ENCODE data around the gene PKN1.

The PKN1 gene

DNA sequence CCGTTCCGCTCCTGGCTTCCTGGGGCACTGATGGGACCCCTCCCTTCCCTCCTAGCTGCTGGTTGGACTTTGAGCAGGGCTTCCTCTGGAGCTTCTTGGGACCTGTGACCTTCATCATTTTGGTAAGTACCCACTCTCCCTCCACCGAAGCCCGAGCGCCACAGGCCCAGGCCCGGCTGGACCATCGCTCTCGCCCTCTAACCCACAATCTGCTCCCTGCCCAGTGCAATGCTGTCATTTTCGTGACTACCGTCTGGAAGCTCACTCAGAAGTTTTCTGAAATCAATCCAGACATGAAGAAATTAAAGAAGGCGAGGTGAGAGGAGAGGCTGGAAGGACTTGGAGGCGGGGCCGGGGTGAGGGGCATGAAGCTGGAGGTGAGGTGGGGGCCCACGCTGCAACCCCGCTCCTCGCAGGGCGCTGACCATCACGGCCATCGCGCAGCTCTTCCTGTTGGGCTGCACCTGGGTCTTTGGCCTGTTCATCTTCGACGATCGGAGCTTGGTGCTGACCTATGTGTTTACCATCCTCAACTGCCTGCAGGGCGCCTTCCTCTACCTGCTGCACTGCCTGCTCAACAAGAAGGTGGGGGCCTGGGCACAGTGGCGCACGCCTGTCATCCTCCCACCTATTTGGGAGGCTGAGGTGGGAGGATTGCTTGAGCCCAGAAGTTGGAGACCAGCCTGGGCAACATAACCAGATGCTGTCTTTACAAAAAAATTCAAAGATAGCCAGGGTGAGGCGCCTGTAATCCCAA is 26.3 kb upstream of the PKN1 start:
- H3K27me3 ChIP-seq (replicated peaks; ENCODE audit: control insufficient read depth, insufficient read depth, low read length, poor library complexity, severe bottlenecking), result no peaks in the 10 kb centered on the region
- no peak overlapping the region for H3K4me3 ChIP-seq (ENCODE audit: insufficient read depth, low read depth, low read length, poor library complexity, severe bottlenecking)
- peak overlapping the region; percentile 44 for H3K27ac ChIP-seq (ENCODE audit: insufficient read depth, low read length, poor library complexity, severe bottlenecking)
- H3K9me3 ChIP-seq (ENCODE audit: control insufficient read depth, low read length), result no peaks in the 10 kb centered on the region
- H3K4me1 ChIP-seq (ENCODE audit: control insufficient read depth, insufficient read depth, low read length, poor library complexity, severe bottlenecking), result peaks cover 19% of the 10 kb centered on the region
- H3K36me3 ChIP-seq (ENCODE audit: control insufficient read depth, insufficient read depth, low read length), result peaks cover 88% of the 10 kb centered on the region
- no peak for DNase-seq

DNA sequence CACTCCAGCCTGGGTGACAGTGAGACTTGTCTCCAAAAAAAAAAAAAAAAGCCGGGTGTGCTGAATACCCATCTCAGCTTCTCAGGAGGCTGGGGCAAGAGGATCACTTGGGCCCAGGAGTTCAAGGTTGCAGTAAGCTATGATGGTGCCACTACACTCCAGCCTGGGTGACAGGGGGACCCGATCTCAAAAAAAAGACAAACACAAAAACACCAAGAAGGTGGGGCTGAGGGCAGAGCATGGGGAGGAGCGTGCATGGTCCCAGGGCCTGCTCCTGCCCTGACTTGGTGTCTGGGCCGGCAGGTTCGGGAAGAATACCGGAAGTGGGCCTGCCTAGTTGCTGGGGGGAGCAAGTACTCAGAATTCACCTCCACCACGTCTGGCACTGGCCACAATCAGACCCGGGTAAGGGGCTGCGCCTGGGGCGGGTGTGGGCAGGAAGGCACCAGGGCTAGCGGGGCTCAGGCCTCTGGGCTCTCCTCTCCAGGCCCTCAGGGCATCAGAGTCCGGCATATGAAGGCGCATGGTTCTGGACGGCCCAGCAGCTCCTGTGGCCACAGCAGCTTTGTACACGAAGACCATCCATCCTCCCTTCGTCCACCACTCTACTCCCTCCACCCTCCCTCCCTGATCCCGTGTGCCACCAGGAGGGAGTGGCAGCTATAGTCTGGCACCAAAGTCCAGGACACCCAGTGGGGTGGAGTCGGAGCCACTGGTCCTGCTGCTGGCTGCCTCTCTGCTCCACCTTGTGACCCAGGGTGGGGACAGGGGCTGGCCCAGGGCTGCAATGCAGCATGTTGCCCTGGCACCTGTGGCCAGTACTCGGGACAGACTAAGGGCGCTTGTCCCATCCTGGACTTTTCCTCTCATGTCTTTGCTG is 25.3 kb upstream of the PKN1 start:
- H3K27me3 ChIP-seq (replicated peaks; ENCODE audit: control insufficient read depth, insufficient read depth, low read length, poor library complexity, severe bottlenecking), result no peaks in the 10 kb centered on the region
- no peak overlapping the region for H3K27ac ChIP-seq (ENCODE audit: insufficient read depth, low read length, poor library complexity, severe bottlenecking)
- no peak for DNase-seq
- peaks cover 91% of the 10 kb centered on the region for H3K36me3 ChIP-seq (ENCODE audit: control insufficient read depth, insufficient read depth, low read length)
- H3K9me3 ChIP-seq (ENCODE audit: control insufficient read depth, low read length), result no peaks in the 10 kb centered on the region
- no peak overlapping the region for H3K4me3 ChIP-seq (ENCODE audit: insufficient read depth, low read depth, low read length, poor library complexity, severe bottlenecking)
- H3K4me1 ChIP-seq (ENCODE audit: control insufficient read depth, insufficient read depth, low read length, poor library complexity, severe bottlenecking), result peaks cover 26% of the 10 kb centered on the region

DNA sequence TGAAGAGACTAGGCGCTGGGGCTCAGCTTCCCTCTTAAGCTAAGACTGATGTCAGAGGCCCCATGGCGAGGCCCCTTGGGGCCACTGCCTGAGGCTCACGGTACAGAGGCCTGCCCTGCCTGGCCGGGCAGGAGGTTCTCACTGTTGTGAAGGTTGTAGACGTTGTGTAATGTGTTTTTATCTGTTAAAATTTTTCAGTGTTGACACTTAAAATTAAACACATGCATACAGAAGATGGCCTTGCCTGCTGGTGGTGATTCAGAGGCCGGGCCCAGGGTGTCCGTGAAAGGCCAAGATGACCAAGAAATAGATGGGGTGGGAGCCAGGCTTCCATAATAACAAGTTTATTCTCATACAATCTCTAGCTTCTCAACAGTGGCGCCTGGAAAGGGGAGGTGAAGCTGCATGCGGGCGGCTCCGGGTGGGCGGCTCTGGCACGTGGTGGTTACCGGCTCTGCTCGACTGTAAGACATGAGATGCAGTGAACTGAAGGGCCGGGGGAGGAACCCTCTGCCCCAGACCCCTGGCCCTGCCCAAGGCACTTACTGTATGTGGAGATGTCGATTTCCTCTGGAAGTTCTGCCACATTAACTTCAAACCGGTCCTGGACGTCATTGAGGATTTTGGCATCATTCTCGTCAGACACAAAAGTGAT is 24.5 kb upstream of the PKN1 start:
- H3K4me3 ChIP-seq (ENCODE audit: insufficient read depth, low read depth, low read length, poor library complexity, severe bottlenecking), result no peak overlapping the region
- peaks cover 95% of the 10 kb centered on the region for H3K36me3 ChIP-seq (ENCODE audit: control insufficient read depth, insufficient read depth, low read length)
- H3K27ac ChIP-seq (ENCODE audit: insufficient read depth, low read length, poor library complexity, severe bottlenecking), result peak overlapping the region; percentile 7
- H3K9me3 ChIP-seq (ENCODE audit: control insufficient read depth, low read length), result no peaks in the 10 kb centered on the region
- peaks cover 32% of the 10 kb centered on the region for H3K4me1 ChIP-seq (ENCODE audit: control insufficient read depth, insufficient read depth, low read length, poor library complexity, severe bottlenecking)
- H3K27me3 ChIP-seq (replicated peaks; ENCODE audit: control insufficient read depth, insufficient read depth, low read length, poor library complexity, severe bottlenecking), result no peaks in the 10 kb centered on the region
- no peak for DNase-seq

DNA sequence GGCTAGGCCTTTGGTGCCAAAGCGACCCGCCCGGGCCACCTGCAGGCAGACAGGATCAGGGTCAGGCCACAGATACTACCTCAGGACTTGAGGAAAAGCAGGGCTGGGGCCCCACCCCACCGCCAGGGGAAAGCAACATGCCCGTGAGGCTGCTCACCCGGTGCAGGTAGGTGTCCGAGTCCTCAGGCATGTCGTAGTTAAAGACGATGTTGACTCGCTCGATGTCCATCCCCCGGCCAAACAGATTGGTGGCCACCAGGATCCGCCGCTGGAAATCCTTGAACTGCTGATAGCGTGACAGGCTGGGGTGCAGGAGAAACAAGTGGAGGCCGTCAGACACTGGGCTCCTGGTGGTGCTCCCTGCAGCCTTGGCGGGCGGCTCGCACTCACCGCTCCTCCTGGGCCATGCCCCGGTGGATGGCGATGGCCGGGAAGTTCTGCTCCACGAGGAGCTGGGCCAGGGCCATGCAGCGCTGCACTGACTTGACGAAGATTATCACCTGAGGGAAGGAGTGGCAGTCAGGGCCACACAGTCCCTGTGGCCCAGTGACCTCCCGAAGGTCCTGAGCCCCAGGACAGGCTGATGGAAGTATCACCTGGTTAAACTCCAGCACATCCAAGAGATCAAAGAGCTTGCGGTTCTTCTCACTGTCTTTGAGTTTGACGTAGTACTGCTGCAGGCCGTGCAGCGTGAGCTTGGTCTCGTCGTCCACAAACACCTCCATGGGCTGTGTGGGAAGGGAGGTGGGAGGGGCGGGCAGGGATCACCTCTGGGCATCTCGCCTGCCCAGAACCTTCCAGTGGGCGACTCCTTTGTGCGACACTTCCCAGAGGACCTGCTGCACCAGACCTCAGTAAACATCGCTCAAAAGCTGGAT is 23.7 kb upstream of the PKN1 start:
- Histone ChIP-seq H3K27ac (ENCODE audit: insufficient read depth, low read length, poor library complexity, severe bottlenecking) (peak overlapping the region; percentile 41), H3K4me1 (ENCODE audit: control insufficient read depth, insufficient read depth, low read length, poor library complexity, severe bottlenecking) (peaks cover 35% of the 10 kb centered on the region)
- no peak for DNase-seq

DNA sequence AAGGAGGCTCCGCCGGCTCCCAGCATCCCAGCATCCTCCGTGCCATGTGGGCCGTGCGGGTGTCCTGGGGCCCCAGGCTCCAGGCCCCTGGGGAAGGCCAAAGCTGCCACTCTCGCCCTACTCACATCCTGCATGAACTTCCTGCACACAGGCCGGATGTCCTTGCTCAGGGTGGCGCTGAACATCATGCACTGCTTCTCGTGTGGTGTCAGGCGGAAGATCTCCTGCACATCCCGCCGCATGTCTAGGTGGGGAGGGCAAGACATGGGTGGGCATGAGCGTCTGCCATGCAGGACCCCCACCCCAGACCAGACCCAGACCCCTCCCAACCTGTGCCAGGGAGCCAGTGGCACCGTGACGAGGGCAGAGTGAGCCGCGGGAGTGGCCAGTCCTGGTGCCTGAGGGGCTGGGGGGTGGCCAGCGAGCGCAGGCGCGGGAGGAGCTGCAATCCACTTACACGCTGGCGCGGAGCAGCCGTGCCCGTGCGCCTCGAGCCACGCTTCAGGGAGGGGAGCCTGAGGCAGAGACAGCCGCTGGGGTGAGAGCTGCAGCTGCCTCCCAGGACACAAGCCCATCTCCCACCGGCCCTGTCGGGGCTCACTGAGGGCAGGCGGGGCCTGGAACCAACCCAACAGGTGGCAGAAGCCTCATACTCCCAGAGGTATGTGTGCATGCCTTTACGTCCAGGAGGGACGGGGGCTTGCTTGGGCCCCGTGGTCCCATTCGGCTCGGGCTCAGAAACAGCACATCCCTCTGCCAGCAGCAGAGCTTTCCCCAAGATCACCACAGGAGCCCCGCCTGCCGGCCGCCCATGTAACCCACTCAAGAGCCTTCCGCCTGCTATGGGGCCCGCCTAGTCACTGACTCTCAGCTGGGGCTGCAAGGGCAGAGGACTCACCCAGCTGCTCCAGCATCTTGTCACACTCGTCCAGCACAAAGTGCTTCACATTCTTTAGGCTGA is 22.7 kb upstream of the PKN1 start:
- H3K4me3 ChIP-seq (ENCODE audit: insufficient read depth, low read depth, low read length, poor library complexity, severe bottlenecking), result no peak overlapping the region
- peaks cover 82% of the 10 kb centered on the region for H3K36me3 ChIP-seq (ENCODE audit: control insufficient read depth, insufficient read depth, low read length)
- peak in 2 of 3 donors; percentile 48 to 54 for DNase-seq
- no peaks in the 10 kb centered on the region for H3K27me3 ChIP-seq (replicated peaks; ENCODE audit: control insufficient read depth, insufficient read depth, low read length, poor library complexity, severe bottlenecking)
- peaks cover 39% of the 10 kb centered on the region for H3K4me1 ChIP-seq (ENCODE audit: control insufficient read depth, insufficient read depth, low read length, poor library complexity, severe bottlenecking)
- H3K27ac ChIP-seq (ENCODE audit: insufficient read depth, low read length, poor library complexity, severe bottlenecking), result peak overlapping the region; percentile 41
- no peaks in the 10 kb centered on the region for H3K9me3 ChIP-seq (ENCODE audit: control insufficient read depth, low read length)

More for the DNA sequence above, 23.7 kb upstream of the PKN1 start:
- H3K36me3 ChIP-seq (ENCODE audit: control insufficient read depth, insufficient read depth, low read length), result peaks cover 92% of the 10 kb centered on the region
- no peaks in the 10 kb centered on the region for H3K27me3 ChIP-seq (replicated peaks; ENCODE audit: control insufficient read depth, insufficient read depth, low read length, poor library complexity, severe bottlenecking)
- no peak overlapping the region for H3K4me3 ChIP-seq (ENCODE audit: insufficient read depth, low read depth, low read length, poor library complexity, severe bottlenecking)
- H3K9me3 ChIP-seq (ENCODE audit: control insufficient read depth, low read length), result no peaks in the 10 kb centered on the region

DNA sequence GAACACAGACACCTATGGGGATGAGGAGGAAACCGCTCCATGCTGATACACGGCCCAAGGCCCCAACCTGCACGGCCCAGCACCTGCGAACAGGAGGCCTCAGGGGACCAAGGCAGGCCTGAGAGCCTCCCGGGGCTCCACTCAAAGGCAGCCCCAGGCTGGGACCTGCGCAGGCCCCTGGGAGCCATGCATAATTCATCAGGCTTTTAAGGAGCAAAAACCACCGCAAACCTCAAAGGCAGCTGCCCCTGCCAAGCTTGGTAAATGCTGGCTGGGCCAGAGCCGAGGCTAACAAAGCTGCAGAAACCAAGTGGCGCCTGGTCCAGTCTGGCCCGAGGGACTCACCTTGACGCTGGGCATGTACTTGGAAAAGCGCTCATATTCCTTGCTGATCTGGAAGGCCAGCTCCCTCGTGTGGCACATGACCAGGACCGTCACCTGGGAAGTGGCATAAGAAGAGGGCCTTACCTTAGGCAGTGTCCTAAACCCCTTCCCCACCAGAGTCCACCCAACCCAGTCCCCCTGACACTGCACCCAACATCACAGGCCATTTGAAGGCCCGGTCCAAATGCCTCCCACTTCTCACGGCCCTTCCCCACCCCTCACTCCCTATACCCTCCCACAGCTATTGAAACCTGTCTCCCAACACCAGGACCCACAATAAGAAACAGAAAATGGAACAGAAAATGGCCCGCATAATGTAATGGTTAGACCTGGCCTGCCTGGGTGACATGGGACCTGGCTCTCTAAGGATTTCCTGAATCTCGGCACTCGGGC is 21.8 kb upstream of the PKN1 start:
- peaks cover 49% of the 10 kb centered on the region for H3K4me1 ChIP-seq (ENCODE audit: control insufficient read depth, insufficient read depth, low read length, poor library complexity, severe bottlenecking)
- H3K27ac ChIP-seq (ENCODE audit: insufficient read depth, low read length, poor library complexity, severe bottlenecking), result no peak overlapping the region
- no peak overlapping the region for H3K4me3 ChIP-seq (ENCODE audit: insufficient read depth, low read depth, low read length, poor library complexity, severe bottlenecking)
- H3K27me3 ChIP-seq (replicated peaks; ENCODE audit: control insufficient read depth, insufficient read depth, low read length, poor library complexity, severe bottlenecking), result no peaks in the 10 kb centered on the region
- DNase-seq, result no peak
- H3K9me3 ChIP-seq (ENCODE audit: control insufficient read depth, low read length), result no peaks in the 10 kb centered on the region
- H3K36me3 ChIP-seq (ENCODE audit: control insufficient read depth, insufficient read depth, low read length), result peaks cover 77% of the 10 kb centered on the region

DNA sequence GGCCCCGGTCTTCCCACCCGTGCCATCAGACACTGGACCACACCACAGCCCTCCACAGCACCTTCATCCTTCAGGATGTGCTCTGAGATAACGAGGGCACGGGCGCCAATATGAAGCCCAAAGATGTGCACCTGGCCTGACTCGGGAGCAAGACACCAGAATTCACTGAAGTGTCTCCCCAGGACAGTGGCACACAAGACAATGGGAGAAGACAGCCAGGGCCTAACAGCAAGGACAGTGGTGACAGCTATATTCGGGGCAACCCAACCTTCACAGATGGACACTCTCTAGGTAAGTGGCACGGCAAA is 21.2 kb upstream of the PKN1 start:
- no peak for DNase-seq
- Histone ChIP-seq H3K36me3 (ENCODE audit: control insufficient read depth, insufficient read depth, low read length) (peaks cover 72% of the 10 kb centered on the region), H3K4me1 (ENCODE audit: control insufficient read depth, insufficient read depth, low read length, poor library complexity, severe bottlenecking) (peaks cover 55% of the 10 kb centered on the region), H3K4me3 (ENCODE audit: insufficient read depth, low read depth, low read length, poor library complexity, severe bottlenecking) (no peak overlapping the region), H3K27ac (ENCODE audit: insufficient read depth, low read length, poor library complexity, severe bottlenecking) (no peak overlapping the region), H3K9me3 (ENCODE audit: control insufficient read depth, low read length) (no peaks in the 10 kb centered on the region), H3K27me3 (replicated peaks; ENCODE audit: control insufficient read depth, insufficient read depth, low read length, poor library complexity, severe bottlenecking) (no peaks in the 10 kb centered on the region)

DNA sequence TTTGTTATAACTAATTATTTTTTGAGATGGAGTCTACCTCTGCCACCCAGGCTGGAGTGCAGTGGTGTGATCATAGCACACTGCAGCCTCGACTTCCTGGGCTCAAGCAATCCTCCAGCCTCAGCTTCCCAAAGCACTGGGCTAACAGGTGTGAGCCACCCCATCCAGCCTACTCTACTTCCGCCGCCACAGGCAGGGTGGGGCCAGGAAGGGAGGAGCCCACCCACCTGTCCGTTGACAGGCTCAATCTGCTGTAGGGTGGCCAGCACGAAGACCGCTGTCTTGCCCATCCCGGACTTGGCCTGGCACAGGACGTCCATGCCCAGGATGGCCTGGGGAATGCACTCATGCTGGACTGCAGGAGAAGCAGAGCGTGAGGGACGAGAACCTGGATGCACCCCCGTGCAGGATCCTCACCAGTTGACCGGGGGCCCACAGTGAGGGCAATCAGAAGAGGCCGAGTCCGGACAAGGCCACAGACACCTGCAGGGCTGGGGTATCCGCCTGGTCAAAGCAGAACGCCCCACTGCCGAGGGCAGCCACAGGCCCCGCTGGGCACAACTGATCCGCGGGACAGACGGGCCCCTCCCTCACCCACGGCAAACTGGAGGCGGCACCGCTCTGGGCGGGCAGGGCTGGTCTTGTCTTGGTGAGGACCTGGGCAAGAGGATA is 20.6 kb upstream of the PKN1 start:
- H3K9me3 ChIP-seq (ENCODE audit: control insufficient read depth, low read length), result no peaks in the 10 kb centered on the region
- H3K27ac ChIP-seq (ENCODE audit: insufficient read depth, low read length, poor library complexity, severe bottlenecking), result no peak overlapping the region
- no peaks in the 10 kb centered on the region for H3K27me3 ChIP-seq (replicated peaks; ENCODE audit: control insufficient read depth, insufficient read depth, low read length, poor library complexity, severe bottlenecking)
- peaks cover 60% of the 10 kb centered on the region for H3K4me1 ChIP-seq (ENCODE audit: control insufficient read depth, insufficient read depth, low read length, poor library complexity, severe bottlenecking)
- peaks cover 66% of the 10 kb centered on the region for H3K36me3 ChIP-seq (ENCODE audit: control insufficient read depth, insufficient read depth, low read length)
- H3K4me3 ChIP-seq (ENCODE audit: insufficient read depth, low read depth, low read length, poor library complexity, severe bottlenecking), result no peak overlapping the region
- no peak for DNase-seq
